HG02870 (cell line): ENCODE data around the gene PHF1.

Experiments used
- ATAC-seq: cut with Tn5 transposase; IDR thresholded peaks from one replicate; pipeline ENCODE4 v1.9.1; 2021; ENCODE audit warnings: mild to moderate bottlenecking, moderate library complexity; ENCODE audit not compliant: unreplicated experiment

The PHF1 gene

DNA sequence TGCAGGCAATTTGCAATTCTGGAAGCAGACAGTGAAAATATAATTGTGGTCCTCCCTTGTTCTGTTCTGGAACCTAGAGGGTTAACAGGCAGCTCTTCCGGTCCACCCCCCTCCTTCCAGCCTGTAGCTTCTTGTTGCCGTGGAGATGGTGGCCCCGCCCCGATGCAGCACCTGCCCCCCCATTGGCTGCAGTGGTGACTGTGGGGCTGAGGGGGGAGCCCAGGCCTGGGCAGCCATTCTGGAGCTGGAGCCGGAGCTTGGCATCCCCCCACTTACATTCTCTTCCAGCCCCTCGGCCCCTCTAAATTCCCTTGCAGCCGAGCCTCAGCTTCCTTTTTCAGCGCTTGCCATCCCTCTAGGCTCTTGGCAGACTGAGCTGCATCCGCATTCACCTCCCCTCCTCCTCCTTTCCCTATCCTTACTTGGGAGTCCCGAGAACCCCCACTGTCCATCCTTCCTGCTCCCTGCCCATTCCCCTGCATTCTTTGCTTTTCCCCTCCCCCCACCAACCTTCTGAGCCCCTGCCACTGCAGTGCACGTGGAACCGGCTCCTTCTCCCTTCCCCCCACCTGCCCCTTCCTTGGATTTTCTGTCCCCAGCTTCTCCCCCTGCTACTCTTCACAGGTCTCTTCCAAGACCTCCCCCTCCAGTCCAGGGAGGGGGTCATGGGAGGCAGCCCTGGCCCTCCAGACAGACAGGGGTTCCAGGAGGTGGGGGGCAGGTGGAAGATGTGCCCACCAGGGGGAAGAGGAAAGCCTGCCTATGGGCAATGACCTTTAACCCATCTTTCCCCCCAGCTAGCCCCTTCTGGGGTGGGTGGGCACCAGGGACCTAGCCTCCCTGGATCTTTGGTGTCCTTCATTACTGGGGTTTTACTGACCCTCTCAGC lies 20.4 kb downstream of the PHF1 start:
- no peak for ATAC-seq

DNA sequence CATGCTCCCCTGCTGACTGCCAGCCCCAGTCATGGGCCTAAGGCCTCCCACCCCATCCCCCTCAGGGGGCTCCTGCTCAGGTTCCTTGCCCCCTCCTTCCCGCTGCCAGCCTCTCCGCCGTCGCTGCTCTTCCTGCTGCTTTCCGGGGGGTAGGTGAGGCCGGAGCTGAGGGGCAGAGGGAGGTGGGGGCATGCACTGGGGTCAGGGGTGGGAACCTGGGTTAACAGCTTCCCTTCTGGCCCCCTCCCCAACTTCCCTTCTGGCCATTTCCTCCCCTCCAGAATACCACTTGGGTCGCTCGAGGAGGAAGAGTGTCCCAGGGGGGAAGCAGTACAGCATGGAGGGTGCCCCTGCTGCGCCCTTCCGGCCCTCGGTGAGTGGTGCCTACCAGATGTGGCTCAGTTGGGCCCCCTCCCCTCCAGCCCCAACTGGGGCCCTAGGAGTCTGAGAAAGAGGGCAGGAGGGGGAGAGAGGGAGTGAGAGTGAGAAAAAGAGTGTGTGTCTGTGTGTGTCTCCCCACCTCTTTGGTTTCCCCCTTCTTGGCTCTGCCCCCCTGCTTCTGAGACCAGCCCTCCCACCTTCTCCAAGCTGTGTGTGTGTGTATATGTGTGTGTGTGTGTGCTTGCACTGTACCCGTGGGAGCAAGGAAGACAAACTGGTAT lies 21.2 kb downstream of the PHF1 start:
- no peak for ATAC-seq

DNA sequence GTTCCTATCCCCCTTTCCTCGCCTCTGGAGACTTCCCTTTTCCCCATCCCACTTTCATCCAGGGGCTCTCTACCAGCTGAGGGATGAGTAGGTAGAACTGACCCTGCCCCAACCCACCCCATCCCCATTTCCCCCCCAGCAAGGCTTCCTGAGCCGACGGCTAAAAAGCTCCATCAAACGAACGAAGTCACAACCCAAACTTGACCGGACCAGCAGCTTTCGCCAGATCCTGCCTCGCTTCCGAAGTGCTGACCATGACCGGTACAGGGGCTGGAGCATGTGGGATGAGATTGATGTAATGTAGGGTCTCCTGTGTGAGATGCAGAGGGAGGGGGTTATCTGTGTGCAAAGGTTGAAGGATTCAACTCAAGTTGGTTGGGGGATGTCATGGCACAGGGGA lies 21.7 kb downstream of the PHF1 start:
- no peak for ATAC-seq

DNA sequence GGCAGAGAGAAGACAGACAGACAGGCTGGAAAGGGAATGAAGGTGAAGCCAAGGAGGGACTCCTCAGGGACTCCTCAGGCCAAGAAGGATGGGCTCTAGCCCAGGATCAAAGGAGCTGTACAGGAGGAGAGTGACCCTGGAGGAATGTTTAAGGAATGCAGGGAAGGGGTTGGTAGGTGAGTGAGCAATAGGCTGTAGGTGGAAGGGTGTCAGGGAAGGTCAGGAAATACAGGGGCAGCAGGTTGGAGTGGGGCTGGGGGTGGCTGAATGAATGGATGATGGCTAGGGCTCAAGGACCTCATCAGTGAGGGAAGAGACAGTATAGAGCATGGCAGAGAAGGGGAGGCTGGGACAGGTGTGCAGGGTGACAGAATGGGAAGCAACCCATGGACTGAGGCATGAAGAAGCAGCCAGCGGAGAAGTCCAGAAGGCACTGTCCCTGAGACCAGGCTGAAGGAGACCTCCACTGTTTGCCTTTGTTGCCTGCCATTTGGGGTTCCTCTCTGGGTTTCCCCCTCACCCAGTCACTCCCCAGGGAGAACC lies 22.3 kb downstream of the PHF1 start:
- no peak for ATAC-seq

DNA sequence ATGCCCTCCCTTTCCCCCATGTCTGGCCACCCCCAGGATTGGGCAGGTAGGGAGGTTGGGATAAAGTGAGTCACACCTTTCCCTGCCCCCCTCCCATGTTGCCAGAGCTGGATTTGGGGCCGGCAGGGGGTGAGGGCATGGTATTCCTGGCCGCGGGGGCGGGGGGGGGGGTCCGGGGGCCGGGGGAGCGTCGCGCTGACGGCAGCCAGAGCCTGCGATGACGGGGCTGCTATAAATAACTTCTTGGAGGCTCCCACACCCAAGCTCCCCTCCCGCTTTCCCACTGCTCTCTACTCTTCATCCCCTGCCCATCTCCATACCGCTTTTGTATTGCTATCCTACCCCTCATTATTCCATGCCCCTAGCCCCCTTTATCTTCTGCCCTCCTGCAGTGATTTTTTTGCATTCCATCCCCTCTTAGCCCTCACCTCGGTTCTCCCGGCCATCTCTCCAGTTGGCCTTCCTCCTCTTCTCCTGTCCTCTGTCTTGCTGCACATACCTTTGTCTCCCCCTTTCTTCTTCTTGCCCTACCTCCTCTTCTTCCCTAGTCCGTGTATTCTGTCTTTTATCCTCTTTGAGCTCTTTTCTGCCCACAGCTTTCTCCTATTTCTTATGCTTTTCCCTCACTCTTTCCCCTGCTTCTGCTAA lies 22.9 kb downstream of the PHF1 start:
- ATAC-seq, result no peak

DNA sequence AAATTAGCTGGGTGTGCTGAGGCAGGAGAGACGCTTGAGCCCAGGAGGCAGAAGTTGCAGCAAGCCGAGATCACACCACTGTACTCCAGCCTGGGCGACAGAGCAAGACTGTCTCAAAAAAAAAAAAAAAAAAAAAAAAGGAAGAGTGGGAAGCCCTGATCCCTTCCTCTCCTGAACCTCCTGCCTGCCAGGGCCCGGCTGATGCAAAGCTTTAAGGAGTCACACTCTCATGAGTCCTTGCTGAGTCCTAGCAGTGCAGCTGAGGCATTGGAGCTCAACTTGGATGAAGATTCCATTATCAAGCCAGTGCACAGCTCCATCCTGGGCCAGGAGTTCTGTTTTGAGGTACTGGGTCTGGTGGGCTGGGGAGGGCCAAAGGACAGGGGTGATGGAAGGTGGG lies 24.1 kb downstream of the PHF1 start:
- ATAC-seq, result no peak

DNA sequence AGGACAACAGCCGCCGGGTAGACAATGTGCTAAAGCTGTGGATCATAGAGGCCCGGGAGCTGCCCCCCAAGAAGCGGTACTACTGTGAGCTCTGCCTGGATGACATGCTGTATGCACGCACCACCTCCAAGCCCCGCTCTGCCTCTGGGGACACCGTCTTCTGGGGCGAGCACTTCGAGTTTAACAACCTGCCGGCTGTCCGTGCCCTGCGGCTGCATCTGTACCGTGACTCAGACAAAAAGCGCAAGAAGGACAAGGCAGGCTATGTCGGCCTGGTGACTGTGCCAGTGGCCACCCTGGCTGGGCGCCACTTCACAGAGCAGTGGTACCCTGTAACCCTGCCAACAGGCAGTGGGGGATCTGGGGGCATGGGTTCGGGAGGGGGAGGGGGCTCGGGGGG lies 26.9 kb downstream of the PHF1 start:
- no peak for ATAC-seq

DNA sequence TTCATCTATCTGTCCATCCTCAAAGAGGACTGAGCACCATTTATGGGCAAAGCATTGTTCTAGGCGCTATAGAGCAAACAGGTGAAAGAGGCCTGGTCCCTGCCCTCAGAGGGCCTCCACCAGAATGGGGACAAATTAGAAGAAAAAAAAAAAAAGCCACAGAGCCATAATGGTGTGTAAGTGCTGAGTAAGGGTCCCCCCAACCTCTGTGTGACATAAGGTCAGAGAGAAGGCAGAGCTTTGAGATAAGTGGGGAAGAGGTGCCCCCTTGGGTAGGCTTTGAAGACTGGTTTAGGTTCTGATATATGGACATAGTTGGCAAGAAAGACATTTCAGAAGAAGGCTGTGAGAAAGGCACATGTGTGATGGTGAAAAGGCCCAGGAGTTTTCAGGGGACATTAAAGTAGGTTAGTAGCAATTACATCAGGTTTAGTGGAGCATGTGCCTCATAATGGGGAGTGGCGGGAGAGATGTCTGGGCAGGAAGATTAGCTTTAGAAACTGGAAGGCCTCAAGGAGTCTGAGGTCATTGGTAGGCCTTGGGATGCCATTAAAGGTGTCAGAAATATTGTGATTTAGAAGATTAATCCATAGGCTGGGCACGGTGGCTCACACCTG lies 28.3 kb downstream of the PHF1 start:
- no peak for ATAC-seq

DNA sequence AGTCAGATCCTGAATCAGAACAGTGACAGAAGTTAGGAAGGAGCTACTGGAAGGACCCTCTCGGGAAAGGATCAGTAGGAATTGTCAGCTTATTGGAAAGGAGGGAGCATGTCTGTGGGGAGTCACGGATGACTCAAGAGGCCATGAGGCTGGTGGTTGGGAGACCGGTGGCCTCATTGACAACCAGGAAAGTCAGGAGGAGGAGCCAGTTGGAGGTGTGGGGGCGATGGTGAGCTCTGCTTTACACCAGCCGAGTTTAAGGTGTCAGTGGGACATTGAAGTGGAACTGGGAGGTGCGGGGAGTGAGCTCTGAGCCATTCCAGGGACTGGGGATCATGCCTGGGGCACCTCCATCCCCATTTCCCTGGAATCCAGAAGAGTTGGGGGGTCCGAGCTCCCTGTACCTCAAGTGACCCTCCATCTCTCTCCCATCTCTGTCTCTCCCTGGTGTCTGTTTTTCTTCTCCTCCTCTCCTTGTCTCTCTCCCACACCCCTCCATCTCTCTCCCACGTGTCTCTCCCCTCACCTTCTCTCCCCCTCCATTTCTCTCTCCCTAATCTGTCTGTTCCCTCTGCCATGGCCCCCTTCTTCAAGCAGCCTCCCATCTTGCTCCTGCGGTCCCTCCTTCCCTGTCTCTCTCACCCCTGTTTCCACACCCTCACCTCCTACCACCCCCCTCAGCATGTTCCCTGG lies 29.3 kb downstream of the PHF1 start:
- ATAC-seq, result no peak

DNA sequence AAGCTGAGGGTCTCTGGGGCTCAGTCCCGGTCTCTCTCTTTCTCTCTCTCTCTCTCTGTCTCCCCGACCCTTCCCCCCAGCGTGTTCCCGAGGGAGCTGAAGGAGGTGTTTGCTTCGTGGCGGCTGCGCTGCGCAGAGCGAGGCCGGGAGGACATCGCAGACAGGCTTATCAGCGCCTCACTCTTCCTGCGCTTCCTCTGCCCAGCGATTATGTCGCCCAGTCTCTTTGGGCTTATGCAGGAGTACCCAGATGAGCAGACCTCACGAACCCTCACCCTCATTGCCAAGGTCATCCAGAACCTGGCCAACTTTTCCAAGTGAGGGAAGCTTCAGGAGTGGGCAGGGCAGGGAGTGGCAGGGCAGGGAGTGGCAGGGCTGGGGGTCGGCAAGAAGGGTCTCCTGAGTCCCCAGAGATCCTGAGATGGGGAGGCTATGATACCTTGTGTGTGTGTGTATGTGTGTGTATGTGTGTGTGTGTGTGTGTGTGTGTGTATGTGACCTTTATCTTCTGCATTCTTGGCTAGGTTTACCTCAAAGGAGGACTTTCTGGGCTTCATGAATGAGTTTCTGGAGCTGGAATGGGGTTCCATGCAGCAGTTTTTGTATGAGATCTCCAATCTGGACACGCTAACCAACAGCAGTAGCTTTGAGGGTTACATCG lies 30.0 kb downstream of the PHF1 start:
- ATAC-seq, result no peak

DNA sequence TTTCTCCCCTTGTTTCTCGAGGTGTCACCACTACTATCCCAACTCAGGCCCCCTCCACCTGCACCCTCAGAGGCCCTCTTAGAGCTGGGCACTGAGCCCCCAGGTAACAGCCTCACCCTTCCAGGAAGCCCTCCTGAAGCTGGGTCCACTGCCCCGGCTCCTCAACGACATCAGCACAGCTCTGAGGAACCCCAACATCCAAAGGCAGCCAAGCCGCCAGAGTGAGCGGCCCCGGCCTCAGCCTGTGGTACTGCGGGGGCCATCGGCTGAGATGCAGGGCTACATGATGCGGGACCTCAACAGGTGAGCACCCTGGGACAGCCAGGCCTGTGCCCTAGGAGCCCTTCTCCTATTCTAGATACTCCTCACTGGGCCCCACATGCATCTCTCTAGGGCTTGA lies 30.6 kb downstream of the PHF1 start:
- ATAC-seq, result no peak

DNA sequence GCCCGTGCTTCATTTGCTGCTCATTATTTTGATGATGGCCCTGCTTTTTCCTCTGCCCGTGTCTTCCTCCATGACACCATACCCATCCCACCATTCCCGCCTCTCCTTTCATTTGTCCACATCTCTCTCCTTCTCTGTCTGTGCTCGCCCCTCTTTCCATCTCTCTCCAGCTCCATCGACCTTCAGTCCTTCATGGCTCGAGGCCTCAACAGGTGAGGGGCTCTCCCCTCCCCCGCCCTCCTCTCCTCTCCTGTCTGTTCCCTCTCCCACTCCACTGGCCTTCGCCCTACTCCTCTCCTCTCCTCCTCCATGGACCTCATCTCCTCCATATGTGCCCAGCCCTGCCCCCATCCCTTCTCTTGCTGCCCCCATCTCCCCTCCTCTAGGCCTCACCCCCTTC lies 31.5 kb downstream of the PHF1 start:
- no peak for ATAC-seq

DNA sequence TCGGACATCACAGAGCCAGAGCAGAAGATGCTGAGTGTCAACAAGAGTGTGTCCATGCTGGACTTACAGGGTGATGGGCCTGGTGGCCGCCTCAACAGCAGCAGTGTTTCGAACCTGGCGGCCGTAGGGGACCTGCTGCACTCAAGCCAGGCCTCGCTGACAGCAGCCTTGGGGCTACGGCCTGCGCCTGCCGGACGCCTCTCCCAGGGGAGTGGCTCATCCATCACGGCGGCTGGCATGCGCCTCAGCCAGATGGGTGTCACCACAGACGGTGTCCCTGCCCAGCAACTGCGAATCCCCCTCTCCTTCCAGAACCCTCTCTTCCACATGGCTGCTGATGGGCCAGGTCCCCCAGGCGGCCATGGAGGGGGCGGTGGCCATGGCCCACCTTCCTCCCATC lies 32.2 kb downstream of the PHF1 start:
- ATAC-seq, result no peak

DNA sequence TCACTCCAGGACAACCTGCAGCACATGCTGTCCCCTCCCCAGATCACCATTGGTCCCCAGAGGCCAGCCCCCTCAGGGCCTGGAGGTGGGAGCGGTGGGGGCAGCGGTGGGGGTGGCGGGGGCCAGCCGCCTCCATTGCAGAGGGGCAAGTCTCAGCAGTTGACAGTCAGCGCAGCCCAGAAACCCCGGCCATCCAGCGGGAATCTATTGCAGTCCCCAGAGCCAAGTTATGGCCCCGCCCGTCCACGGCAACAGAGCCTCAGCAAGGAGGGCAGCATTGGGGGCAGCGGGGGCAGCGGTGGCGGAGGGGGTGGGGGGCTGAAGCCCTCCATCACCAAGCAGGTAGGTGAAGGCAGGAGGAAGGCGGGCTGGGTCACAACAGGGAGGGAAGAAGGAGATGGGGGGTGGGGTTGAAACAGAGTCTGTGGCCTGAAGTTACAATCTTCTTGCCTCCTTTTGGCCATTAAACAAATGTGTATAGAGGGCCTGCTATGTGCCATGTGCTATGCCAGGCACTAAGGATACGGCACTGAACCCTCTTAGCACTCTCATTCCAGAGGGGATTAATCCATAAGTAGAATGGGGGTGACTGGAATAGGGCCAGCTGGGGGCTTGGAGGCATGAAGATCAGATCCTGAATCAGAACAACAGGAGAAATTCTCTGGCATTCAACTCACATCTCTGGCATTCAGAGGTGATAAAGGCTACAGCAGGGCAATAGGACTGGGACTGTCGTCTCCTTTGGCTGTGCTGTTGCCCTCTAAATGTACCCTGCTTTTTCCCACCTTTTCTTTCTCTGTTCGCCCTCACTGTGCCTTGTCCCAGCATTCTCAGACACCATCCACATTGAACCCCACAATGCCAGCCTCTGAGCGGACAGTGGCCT lies 33.0 kb downstream of the PHF1 start:
- ATAC-seq, result no peak

DNA sequence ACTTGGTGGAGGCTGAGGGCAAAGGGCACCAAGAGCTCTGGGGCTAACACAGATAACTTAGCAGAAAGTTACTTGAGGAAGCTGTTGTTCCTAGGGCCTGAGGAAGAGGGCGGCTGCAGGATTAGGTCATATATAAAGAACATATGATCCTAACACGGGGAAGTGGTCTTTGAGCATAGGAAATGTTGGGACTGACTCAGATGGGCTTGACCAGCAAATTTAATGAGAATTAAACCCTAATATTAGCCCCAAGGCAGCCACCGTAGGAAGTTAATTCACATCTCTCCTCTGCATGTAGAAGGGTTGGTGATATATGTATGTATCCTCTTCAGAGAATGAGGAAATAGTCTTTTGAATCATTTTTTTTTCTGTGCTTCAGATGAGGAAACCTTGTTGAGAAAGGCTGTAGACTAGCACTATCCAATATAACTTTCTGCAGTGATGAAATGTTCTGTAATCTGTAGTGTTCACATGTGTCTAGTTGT lies 34.3 kb downstream of the PHF1 start:
- no peak for ATAC-seq

DNA sequence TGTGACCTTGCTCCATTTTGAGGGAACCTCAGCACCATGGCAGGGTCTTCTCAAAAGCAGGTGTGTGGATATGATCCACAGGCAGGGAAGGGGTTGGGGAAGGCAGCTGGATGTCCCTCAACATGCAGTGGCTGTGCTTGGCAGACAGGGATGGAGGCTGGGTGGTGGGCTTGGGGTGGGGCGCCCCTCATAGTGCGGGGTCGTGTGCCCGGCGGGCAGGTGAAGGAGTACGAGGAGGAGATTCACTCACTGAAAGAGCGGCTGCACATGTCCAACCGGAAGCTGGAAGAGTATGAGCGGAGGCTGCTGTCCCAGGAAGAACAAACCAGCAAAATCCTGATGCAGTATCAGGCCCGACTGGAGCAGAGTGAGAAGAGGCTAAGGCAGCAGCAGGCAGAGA lies 35.5 kb downstream of the PHF1 start:
- no peak for ATAC-seq

DNA sequence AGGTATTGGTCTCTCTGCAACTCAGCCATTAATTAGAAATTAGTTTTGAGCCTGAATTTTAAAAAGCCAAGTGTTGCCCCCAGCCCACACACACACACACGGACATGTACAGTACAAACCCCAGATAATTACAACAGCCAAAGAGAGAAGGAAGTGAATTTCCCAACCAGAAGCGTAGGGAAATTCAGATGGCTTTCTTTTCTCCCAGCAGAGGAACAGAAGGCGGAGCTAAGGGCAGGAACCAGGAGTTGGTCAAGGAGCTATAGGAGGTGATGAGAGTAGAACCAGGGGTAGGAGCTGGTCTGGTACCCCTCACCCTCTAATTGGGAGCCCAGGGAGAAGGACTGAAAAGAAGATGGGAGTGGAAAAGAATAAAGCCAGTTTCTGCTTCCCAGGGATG lies 39.6 kb downstream of the PHF1 start:
- ATAC-seq, result no peak

DNA sequence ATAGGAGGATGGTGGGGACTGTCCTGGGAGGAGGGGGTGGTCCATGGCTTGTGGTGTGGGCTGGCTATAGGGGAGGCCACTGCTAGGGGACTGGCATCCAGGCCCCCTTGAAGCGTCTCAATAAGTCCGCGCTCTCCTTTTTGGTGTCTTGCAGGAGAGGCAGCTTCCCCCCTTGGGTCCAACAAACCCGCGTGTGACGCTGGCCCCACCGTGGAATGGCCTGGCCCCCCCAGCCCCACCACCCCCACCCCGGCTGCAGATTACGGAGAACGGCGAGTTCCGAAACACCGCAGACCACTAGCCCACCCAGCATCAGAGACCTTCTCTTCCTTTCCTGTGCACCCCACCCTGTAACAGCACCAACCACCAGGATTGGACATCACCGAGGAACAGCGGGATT lies 40.8 kb downstream of the PHF1 start:
- ATAC-seq, result no peak

DNA sequence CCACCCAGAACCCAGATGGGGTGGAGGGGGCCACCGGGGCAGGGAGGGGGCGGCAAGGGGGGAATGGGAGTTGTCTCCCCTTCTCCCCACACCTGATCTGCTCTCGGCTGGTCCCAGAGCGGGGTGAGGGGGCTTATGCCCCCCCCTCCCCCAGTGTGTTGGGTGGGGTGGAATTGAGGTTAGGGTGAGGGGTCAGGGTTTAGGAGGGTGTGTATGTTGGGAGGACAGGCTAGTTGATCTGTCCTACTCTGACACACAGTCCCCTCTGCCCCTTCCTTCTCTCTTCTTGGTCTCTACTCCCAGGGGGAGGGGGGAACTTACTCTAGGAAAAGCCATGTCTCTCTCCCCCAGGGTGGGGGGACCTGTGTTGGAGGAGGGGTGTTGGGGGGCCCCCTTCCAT lies 41.7 kb downstream of the PHF1 start:
- ATAC-seq, result no peak
